Mammary epithelial cell (primary cell): Measurements from ENCODE around the gene MAGED2.

Experiments used
- CTCF ChIP-seq, 2 donors: IDR thresholded peaks in 1 of 2; conservative IDR thresholded peaks in 1 of 2; 2 replicates each; pipeline ENCODE4 v1.5.1; 2011 to 2012; ENCODE audit warnings: inconsistent platforms in 2 of 2, low read length in 2 of 2, mild to moderate bottlenecking in 2 of 2, control low read depth in 1 of 2, low read depth in 1 of 2; ENCODE audit not compliant: insufficient read depth in 1 of 2; ENCODE audit errors: extremely low read depth in 1 of 2
- EZH2 ChIP-seq: IDR thresholded peaks from 2 replicates; pipeline ENCODE4 v1.6.1; 2012; ENCODE audit warnings: low read length, inconsistent platforms, borderline replicate concordance

- TF ChIP-seq CTCF (conservative IDR thresholded peaks at IDR 0.05 in 1 of 2, IDR thresholded peaks at IDR 0.05 in 1 of 2; ENCODE audit: extremely low read depth in 1 of 2, insufficient read depth in 1 of 2, low read depth in 1 of 2, low read length in 2 of 2) (no peak), EZH2 (no peak)
These were observed 13.5 kb upstream of the MAGED2 start for GRCh38 chrX:54794028-54794427.
